GM12801 (cell line): ENCODE measurements around the gene NEK8.

Source experiments
- TF ChIP-seq, protein P1 (sequence below): IDR thresholded peaks from one replicate; pipeline ENCODE4 v1.5.1; 2011; ENCODE audit warnings: control low read depth; ENCODE audit not compliant: insufficient read length; ENCODE audit errors: extremely low read depth

The NEK8 gene

DNA sequence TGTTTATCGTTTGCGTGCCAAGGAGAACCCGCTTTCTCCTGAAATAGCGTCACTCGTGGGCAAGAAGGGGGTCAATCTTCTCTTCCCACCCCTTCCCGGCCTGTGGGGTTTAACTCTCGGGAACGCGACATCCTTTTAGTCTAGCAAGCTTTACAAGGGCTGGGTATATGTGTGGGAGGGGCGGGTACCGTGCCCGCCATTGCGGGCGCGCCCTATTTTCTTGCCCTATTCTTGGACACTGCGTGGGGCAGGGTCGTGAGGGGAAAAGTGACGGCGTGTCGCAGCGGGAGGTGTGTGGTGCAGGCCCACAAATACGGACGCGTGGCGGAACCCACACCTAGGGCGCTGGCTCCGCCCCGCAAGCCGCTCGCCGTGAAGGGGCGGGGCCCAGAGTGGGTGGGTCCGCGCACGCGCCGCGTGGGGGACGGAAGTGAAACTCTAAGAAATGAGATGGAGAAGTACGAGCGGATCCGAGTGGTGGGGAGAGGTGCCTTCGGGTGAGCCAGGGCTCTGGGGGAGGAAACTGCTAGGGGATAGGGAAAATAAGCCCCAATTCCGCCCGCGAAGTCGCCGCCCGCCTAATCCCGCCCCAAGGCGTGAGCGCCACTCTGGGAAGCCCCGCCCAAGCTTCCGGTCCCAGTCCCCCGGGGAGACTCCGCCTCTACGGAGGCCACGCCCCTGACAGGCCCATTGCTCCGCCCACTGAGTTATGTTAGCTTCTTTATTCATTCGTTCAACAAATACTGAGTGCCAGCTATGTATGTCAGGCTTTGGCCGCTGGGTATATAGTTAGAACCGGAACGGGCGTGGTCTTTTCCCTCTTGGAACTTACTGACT, at the start of gene NEK8:
NEK8 (plus strand) TSS at position 425 of the 837 bp plus-strand sequence; CDS start at position 451, 26 bp downstream.
- TF ChIP-seq, protein P1, sequence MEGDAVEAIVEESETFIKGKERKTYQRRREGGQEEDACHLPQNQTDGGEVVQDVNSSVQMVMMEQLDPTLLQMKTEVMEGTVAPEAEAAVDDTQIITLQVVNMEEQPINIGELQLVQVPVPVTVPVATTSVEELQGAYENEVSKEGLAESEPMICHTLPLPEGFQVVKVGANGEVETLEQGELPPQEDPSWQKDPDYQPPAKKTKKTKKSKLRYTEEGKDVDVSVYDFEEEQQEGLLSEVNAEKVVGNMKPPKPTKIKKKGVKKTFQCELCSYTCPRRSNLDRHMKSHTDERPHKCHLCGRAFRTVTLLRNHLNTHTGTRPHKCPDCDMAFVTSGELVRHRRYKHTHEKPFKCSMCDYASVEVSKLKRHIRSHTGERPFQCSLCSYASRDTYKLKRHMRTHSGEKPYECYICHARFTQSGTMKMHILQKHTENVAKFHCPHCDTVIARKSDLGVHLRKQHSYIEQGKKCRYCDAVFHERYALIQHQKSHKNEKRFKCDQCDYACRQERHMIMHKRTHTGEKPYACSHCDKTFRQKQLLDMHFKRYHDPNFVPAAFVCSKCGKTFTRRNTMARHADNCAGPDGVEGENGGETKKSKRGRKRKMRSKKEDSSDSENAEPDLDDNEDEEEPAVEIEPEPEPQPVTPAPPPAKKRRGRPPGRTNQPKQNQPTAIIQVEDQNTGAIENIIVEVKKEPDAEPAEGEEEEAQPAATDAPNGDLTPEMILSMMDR: no peak

DNA sequence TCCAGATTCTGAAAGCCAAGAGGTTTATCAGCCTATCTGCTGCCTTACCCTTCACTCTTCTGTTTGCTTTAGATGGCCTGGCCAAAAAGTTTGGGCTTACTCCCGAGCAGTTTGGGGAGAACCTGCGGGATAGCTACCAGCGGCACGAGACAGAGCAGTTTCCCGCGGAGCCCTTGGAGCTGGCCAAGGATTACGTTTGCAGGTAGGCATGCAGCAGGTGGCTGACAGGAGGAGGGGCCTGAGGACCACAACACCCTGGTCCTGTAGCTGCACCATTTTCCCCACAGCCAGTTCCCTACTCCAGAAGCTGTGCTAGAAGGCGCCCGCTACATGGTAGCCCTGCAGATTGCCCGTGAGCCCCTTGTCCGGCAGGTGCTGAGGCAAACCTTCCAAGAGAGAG, 45.9 kb upstream of the NEK8 start:
- TF ChIP-seq, protein P1: no peak

DNA sequence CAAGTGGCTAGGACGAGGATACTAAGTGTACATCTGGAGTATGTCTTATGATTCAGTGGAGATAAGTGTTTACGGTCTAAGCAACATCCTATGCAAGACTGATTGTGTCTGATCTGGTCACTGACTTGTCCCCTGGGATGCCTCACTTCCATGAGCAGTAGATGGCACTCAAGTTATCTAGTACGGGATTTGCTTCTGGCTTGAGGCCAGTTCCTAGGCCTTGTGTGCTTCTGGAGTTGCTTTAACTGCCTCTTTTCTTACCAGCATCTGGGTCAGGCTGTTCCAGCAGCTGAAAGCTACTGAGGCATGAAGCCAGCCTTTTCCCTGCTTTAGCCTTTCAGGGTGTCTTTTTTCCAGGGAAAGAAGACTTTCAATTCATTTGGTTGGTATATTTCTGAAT, 43.6 kb upstream of the NEK8 start:
- TF ChIP-seq, protein P1: no peak

DNA sequence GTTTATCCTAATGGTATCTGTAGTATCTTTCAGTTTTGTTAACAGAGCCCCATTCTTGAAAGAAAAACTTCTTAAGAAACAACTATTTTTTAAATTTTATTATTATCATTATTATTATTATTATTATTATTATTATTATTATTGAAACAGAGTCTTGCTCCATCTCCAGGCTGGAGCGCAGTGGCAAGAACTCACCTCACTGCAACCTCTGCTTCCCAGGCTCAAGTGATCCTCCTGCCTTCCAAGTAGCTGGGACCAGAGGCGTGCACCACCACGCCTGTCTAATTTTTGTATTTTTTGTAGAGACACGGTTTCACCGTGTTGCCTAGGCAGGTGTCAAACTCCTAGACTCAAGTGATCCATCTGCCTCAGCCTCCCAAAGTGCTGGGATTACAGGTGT, 43.2 kb upstream of the NEK8 start:
- TF ChIP-seq, protein P1: no peak

DNA sequence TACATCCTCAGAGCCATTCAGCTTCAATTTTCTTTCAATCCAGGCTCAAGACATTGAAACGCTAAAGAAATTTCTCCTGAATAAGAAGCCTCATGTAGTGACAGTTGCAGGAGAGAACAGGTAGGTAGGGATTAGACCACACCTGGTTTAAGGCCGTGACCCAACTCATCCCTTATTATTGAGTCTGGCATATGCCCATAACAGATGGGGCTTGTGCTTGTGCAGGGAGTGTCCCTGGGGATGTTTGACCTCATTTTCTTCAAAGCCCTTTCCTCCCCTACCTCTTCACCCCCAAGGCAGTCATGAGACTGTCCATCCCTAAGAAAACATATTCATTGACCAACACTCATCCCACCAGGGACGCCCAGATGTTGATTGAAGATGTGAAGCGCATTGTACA, 42.3 kb upstream of the NEK8 start:
- TF ChIP-seq, protein P1: no peak

DNA sequence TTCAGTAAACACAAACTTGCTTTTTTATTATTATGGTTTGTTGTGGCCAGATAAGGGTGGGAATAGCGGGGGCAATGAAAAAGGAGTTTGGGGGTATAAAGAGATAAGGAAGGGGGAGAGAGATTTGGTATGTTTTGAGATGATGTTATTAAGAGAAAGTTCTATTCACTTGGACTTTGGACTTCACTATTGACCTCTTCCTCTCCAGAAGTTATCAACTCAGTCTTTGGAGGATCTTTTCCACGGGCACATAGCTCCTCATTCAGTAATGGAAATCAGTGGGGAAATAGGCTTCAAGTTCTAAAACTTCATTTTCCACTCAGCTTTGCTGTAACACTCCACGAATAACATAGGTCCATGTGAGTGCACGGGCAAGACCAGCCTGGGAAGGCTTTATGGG, 40.1 kb upstream of the NEK8 start:
- TF ChIP-seq, protein P1: no peak

DNA sequence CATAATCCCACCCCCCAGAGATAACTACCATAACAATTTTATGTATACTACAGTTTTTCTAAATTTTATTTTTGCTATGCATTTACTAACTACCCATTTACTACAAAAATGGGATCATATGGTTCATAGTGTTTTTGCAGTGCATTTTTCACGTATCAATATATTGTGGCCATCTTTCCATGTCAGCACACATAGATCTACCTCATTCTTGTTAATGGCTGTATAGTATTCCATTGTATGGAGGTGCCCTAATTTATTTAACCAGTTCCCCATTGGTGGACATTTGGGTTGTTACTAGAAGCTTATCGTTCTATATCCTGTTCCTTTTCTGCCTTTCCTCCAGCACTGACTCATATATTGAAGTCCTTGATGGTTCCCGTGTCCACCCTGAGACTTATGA, 39.6 kb upstream of the NEK8 start:
- TF ChIP-seq, protein P1: no peak
